NOMO-1 (cell line): ENCODE measurements around the gene CTNND2.
A peak's percentile ranks its signal among the peaks of the same experiment; 100 is the strongest.
"Not testable (repeated sequence)": the region's sequence is repeated elsewhere in the genome, so short reads cannot be mapped to it uniquely, and the experiment has no call there.

Source experiments
- DNase-seq, 2 experiments: peaks; one replicate each; lab custom pipeline; 2025; ENCODE audit not compliant: unreplicated experiment in 2 of 2; lab: John Stamatoyannopoulos, UW

CTNND2 gene

GRCh38 chr5:11148810-11149539 lies 755.3 kb downstream of the CTNND2 start:
- DNase-seq = no peak

- DNase-seq = no peak
These were observed 758.1 kb downstream of the CTNND2 start for GRCh38 chr5:11146171-11146570.

GRCh38 chr5:11143456-11144267 lies 760.6 kb downstream of the CTNND2 start:
- no peak for DNase-seq

GRCh38 chr5:11139217-11139865 lies 764.9 kb downstream of the CTNND2 start:
- no peak for DNase-seq

GRCh38 chr5:11130131-11130530 lies 774.1 kb downstream of the CTNND2 start:
- DNase-seq = no peak

GRCh38 chr5:11128021-11128420 lies 776.2 kb downstream of the CTNND2 start:
- no peak for DNase-seq

GRCh38 chr5:11126844-11127243 lies 777.4 kb downstream of the CTNND2 start:
- no peak for DNase-seq

GRCh38 chr5:11121885-11122284 lies 782.4 kb downstream of the CTNND2 start:
- no peak for DNase-seq

- DNase-seq = no peak
These were observed 794.1 kb downstream of the CTNND2 start for GRCh38 chr5:11110128-11110527.

GRCh38 chr5:11105696-11106095 lies 798.5 kb downstream of the CTNND2 start:
- DNase-seq = no peak

- no peak for DNase-seq
These were observed 799.6 kb downstream of the CTNND2 start for GRCh38 chr5:11104651-11105112.

GRCh38 chr5:11104210-11104609 lies 800.0 kb downstream of the CTNND2 start:
- no peak for DNase-seq

- DNase-seq = no peak
These were observed 820.1 kb downstream of the CTNND2 start for GRCh38 chr5:11084111-11084510.

GRCh38 chr5:11082404-11082945 lies 821.8 kb downstream of the CTNND2 start:
- no peak for DNase-seq

- DNase-seq = no peak
These were observed 827.2 kb downstream of the CTNND2 start for GRCh38 chr5:11076945-11077613.

- DNase-seq = peak in 1 of 2 experiments; percentile 8
These were observed 829.0 kb downstream of the CTNND2 start for GRCh38 chr5:11075035-11075805.

- DNase-seq = no peak
These were observed 831.7 kb downstream of the CTNND2 start for GRCh38 chr5:11072568-11072967.

GRCh38 chr5:11072076-11072475 lies 832.2 kb downstream of the CTNND2 start:
- no peak for DNase-seq

- no peak for DNase-seq
These were observed 835.2 kb downstream of the CTNND2 start for GRCh38 chr5:11069041-11069440.

- not testable (repeated sequence) for DNase-seq
These were observed 838.5 kb downstream of the CTNND2 start for GRCh38 chr5:11065723-11066122.
